ENCODE results near the gene NPAS3. TPM values are rescaled to one million over a fixed set of nuclear protein-coding genes. Genes with fewer than 3 reads are reported as not detected.

Gene NPAS3
- total RNA-seq, 6 donors from 2014 or later: 0.30 to 0.77 (median 0.59) TPM; not detected in 2

DNA sequence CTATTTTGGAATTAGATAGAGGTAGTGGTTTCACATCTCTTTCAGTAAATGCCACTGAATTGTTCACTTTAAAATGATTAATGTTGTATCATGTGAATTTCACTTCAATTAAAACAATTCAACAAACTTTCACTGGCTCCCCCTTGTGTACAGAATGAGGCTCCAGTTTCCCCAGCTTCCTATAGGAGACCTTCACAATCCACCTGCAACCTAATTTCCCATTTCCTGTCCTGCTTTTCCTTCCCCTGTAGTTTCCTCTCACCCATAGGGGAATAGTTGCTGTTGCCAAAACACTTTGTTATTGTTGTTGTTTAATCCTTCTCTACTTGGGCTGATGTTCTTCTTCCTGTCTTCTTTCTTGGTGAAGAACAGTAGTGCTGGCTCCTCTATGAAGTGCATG, 59.8 kb downstream of the NPAS3 start:
- H3K9me3 ChIP-seq: no peaks in the 10 kb centered on the region
- H3K4me3 ChIP-seq: no peak overlapping the region
- H3K27ac ChIP-seq: no peak overlapping the region
- DNase-seq (no peak), ATAC-seq (ENCODE audit: low FRiP score in 2 of 2) (no peak)
- H3K27me3 ChIP-seq: no peaks in the 10 kb centered on the region
- H3K4me1 ChIP-seq: no peaks in the 10 kb centered on the region
- H3K36me3 ChIP-seq: no peaks in the 10 kb centered on the region
- no peak for TF ChIP-seq POLR2A (IDR thresholded peaks at IDR 0.05)
- no peak for TF ChIP-seq EP300 (IDR thresholded peaks at IDR 0.05)

DNA sequence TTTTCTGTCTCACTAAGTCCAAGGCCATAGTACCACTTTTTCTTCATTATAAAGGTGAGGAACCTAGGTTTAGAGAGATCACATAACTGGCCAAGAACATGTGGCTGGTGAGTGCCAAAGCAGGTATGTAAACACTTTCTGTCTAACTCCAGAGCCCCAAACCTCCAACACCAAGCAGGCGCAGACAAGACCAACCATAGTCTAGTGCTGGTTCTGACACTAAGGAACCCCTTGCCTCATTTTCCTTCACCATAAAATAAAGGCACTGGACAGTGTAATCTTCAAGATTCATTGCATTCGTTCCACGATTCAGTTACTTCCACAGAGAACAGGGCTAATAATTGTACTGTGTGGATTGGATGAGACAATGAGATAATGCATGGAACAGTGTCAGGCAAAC, 71.0 kb downstream of the NPAS3 start:
- Histone ChIP-seq H3K4me1 (no peaks in the 10 kb centered on the region), H3K36me3 (no peaks in the 10 kb centered on the region), H3K9me3 (no peaks in the 10 kb centered on the region), H3K27me3 (no peaks in the 10 kb centered on the region), H3K4me3 (no peak overlapping the region), H3K27ac (no peak overlapping the region)
- ATAC-seq (ENCODE audit: low FRiP score in 2 of 2) (no peak), DNase-seq (no peak)
- WGBS, 2 donors: 87 to 93% methylated on average over 3 of the region's 3 CpGs
- TF ChIP-seq, protein P1, sequence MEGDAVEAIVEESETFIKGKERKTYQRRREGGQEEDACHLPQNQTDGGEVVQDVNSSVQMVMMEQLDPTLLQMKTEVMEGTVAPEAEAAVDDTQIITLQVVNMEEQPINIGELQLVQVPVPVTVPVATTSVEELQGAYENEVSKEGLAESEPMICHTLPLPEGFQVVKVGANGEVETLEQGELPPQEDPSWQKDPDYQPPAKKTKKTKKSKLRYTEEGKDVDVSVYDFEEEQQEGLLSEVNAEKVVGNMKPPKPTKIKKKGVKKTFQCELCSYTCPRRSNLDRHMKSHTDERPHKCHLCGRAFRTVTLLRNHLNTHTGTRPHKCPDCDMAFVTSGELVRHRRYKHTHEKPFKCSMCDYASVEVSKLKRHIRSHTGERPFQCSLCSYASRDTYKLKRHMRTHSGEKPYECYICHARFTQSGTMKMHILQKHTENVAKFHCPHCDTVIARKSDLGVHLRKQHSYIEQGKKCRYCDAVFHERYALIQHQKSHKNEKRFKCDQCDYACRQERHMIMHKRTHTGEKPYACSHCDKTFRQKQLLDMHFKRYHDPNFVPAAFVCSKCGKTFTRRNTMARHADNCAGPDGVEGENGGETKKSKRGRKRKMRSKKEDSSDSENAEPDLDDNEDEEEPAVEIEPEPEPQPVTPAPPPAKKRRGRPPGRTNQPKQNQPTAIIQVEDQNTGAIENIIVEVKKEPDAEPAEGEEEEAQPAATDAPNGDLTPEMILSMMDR (IDR thresholded peaks at IDR 0.05): no peak
- TF ChIP-seq POLR2AphosphoS5 (IDR thresholded peaks at IDR 0.05) (no peak), EP300 (IDR thresholded peaks at IDR 0.05) (no peak), POLR2A (IDR thresholded peaks at IDR 0.05) (no peak)

DNA sequence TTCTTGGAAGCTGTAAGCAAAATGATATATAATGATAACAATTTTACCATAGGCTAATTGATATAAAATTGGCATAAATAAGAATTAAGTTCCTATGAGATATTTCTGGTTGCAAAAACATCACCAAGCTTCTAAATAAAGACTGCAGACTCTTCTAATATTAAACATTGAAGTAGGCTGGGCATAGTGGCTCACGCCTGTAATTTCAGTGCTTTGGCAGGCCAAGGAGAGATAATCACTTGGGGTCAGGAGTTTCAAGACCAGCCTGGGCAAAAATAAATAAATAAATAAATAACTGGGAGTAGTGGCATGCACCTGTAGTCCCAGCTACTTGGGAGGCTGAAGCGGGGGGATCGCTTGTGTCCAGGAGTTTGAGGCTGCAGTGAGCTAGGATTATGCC, 71.8 kb downstream of the NPAS3 start:
- no peak for ATAC-seq (ENCODE audit: low FRiP score in 2 of 2)
- Histone ChIP-seq H3K4me1 (no peaks in the 10 kb centered on the region), H3K27ac (no peak overlapping the region), H3K4me3 (no peak overlapping the region), H3K9me3 (no peaks in the 10 kb centered on the region), H3K36me3 (no peaks in the 10 kb centered on the region), H3K27me3 (no peaks in the 10 kb centered on the region)
- TF ChIP-seq EP300 (IDR thresholded peaks at IDR 0.05): no peak
- TF ChIP-seq POLR2A (IDR thresholded peaks at IDR 0.05): no peak
- TF ChIP-seq, protein P1 (IDR thresholded peaks at IDR 0.05): no peak
- TF ChIP-seq POLR2AphosphoS5 (IDR thresholded peaks at IDR 0.05): no peak
- WGBS, 2 donors: 88 to 90% methylated on average over 3 of the region's 3 CpGs
- DNase-seq: no peak

DNA sequence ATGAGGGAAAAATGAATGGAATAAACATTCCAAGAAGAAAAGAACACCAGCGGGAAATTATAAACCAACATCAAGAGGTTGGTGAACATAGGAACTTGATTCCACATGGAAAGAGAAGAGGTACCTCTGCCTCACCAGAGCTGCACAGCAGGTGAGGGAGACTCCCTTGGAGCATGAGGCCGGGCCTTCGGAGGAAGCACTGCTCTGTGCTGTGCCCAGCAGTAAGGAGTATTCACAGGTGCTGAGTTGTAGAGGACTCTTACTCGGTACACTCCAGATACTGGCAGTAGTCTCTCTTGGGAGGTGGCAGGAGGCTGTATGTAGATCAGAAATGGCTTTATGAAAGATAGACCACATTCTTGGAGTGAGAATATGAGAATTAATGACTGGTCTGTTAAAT, 76.0 kb downstream of the NPAS3 start:
- Histone ChIP-seq H3K9me3 (no peaks in the 10 kb centered on the region), H3K4me3 (no peak overlapping the region), H3K4me1 (no peaks in the 10 kb centered on the region), H3K27me3 (no peaks in the 10 kb centered on the region), H3K27ac (no peak overlapping the region), H3K36me3 (no peaks in the 10 kb centered on the region)
- ATAC-seq (ENCODE audit: low FRiP score in 2 of 2): no peak
- TF ChIP-seq, protein P1 (IDR thresholded peaks at IDR 0.05): no peak
- no peak for TF ChIP-seq EP300 (IDR thresholded peaks at IDR 0.05)
- TF ChIP-seq POLR2A (IDR thresholded peaks at IDR 0.05): no peak
- no peak for TF ChIP-seq POLR2AphosphoS5 (IDR thresholded peaks at IDR 0.05)
- no peak for DNase-seq
- WGBS, 2 donors: 81 to 82% methylated on average over 4 of the region's 4 CpGs

DNA sequence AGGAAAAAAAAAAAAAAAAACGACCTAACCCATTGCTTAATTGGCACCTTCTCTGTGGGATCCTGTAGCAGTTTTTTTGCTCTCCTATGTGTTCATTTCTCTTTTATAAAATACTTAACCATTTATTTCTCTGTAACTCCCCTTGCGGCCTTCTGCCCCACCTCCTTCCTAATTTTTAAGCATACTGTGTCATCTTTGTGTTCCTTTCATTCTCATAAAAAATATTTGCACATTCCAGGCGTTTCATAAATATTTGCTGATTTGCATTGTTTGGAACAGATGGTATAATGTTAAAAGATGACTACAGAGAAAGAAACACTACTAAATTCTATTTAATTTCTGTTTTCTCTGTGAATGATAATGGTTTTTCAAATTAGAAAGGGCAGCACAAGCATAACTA, 77.9 kb downstream of the NPAS3 start:
- DNase-seq (no peak), ATAC-seq (ENCODE audit: low FRiP score in 2 of 2) (no peak)
- WGBS, 2 donors: 55 to 60% methylated on average over 3 of the region's 3 CpGs
- Histone ChIP-seq H3K27me3 (no peaks in the 10 kb centered on the region), H3K9me3 (no peaks in the 10 kb centered on the region), H3K27ac (no peak overlapping the region), H3K36me3 (no peaks in the 10 kb centered on the region), H3K4me1 (no peaks in the 10 kb centered on the region), H3K4me3 (no peak overlapping the region)
- no peak for TF ChIP-seq POLR2AphosphoS5 (IDR thresholded peaks at IDR 0.05)
- no peak for TF ChIP-seq EP300 (IDR thresholded peaks at IDR 0.05)
- TF ChIP-seq POLR2A (IDR thresholded peaks at IDR 0.05): no peak

DNA sequence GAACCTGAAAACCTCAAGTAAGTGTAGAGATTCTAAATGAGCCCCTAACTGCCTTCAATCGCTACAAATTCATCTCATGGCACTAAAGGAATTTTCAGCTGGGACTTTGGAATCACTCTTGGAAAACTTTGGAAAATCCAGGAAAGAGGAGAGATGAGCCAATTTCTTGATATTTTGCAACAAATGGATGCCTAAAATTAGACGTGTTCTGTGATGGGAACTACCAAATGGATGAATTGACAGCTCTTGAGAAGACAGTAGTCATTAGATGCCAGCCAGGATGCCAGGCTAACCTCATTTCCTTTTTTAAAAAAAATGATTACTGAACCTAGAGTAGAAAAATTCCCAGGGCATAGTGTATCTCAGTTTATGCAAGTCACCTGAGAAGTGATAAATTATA, 78.3 kb downstream of the NPAS3 start:
- Histone ChIP-seq H3K4me1 (no peaks in the 10 kb centered on the region), H3K27ac (no peak overlapping the region), H3K36me3 (no peaks in the 10 kb centered on the region), H3K27me3 (no peaks in the 10 kb centered on the region), H3K9me3 (no peaks in the 10 kb centered on the region), H3K4me3 (no peak overlapping the region)
- TF ChIP-seq POLR2A (IDR thresholded peaks at IDR 0.05): no peak
- TF ChIP-seq POLR2AphosphoS5 (IDR thresholded peaks at IDR 0.05): no peak
- TF ChIP-seq, protein P1 (IDR thresholded peaks at IDR 0.05): no peak
- no peak for TF ChIP-seq EP300 (IDR thresholded peaks at IDR 0.05)
- no peak for ATAC-seq (ENCODE audit: low FRiP score in 2 of 2)
- DNase-seq: no peak
- WGBS, 2 donors: 72 to 80% methylated on average over 2 of the region's 2 CpGs
